HG03196 (cell line): ENCODE measurements around the gene PRKCE.

ENCODE experiments used
- ATAC-seq: cut with Tn5 transposase; IDR thresholded peaks from one replicate; pipeline ENCODE4 v1.9.1; 2021; ENCODE audit not compliant: unreplicated experiment

PRKCE gene

GRCh38 chr2:45830322-45830721, 178.8 kb downstream of the PRKCE start:
- ATAC-seq, result no peak

- ATAC-seq, result no peak
Measured at GRCh38 chr2:45833301-45833967, 182.0 kb downstream of the PRKCE start.

GRCh38 chr2:45833968-45834344, 182.5 kb downstream of the PRKCE start:
- ATAC-seq, result peak; percentile 59

GRCh38 chr2:45834372-45834771, 182.9 kb downstream of the PRKCE start:
- ATAC-seq, result no peak

- no peak for ATAC-seq
Measured at GRCh38 chr2:45834858-45835257, 183.4 kb downstream of the PRKCE start.

- ATAC-seq, result no peak
Measured at GRCh38 chr2:45836316-45836715, 184.8 kb downstream of the PRKCE start.

GRCh38 chr2:45836740-45837139, 185.3 kb downstream of the PRKCE start:
- ATAC-seq, result no peak

GRCh38 chr2:45837812-45838341, 186.4 kb downstream of the PRKCE start:
- no peak for ATAC-seq

GRCh38 chr2:45839508-45840251, 188.2 kb downstream of the PRKCE start:
- no peak for ATAC-seq

- ATAC-seq, result no peak
Measured at GRCh38 chr2:45840481-45840880, 189.0 kb downstream of the PRKCE start.

GRCh38 chr2:45841752-45842407, 190.4 kb downstream of the PRKCE start:
- no peak for ATAC-seq

- no peak for ATAC-seq
Measured at GRCh38 chr2:45843136-45843535, 191.7 kb downstream of the PRKCE start.

GRCh38 chr2:45844796-45845457, 193.5 kb downstream of the PRKCE start:
- no peak for ATAC-seq

- no peak for ATAC-seq
Measured at GRCh38 chr2:45845566-45845965, 194.1 kb downstream of the PRKCE start.

- no peak for ATAC-seq
Measured at GRCh38 chr2:45849491-45850283, 198.2 kb downstream of the PRKCE start.

- no peak for ATAC-seq
Measured at GRCh38 chr2:45850558-45850957, 199.1 kb downstream of the PRKCE start.

GRCh38 chr2:45851111-45851510, 199.6 kb downstream of the PRKCE start:
- no peak for ATAC-seq

GRCh38 chr2:45851576-45852304, 200.3 kb downstream of the PRKCE start:
- ATAC-seq, result no peak

- no peak for ATAC-seq
Measured at GRCh38 chr2:45852450-45853150, 201.1 kb downstream of the PRKCE start.
